Osteoblast (primary cell): Measurements from ENCODE around the gene NOL9. TPM values are rescaled to one million over a fixed set of nuclear protein-coding genes. Genes with fewer than 3 reads are reported as not detected.

ENCODE experiments used
- DNase-seq: peaks from one replicate; pipeline ENCODE4 v3.0.0; 2011; ENCODE audit warnings: low spot score, mixed read lengths; ENCODE audit not compliant: insufficient read length; ENCODE audit errors: missing footprints
- H2AFZ ChIP-seq: 2 replicates; pipeline ENCODE4 v1.6.0; 2011; ENCODE audit warnings: mild to moderate bottlenecking, low read length
- H3K27ac ChIP-seq: 2 replicates; pipeline ENCODE4 v1.5.1; 2011; ENCODE audit warnings: mild to moderate bottlenecking, low read depth, low read length, moderate library complexity
- H3K27me3 ChIP-seq: 2 replicates; pipeline ENCODE4 v1.6.0; 2012; ENCODE audit warnings: mild to moderate bottlenecking, control low read depth, inconsistent platforms, low read length, moderate library complexity; ENCODE audit not compliant: insufficient read depth
- H3K36me3 ChIP-seq: 2 replicates; pipeline ENCODE4 v1.5.1; 2011; ENCODE audit warnings: mild to moderate bottlenecking, low read length, control low read depth, moderate library complexity; ENCODE audit not compliant: insufficient read depth
- H3K4me1 ChIP-seq: 2 replicates; pipeline ENCODE4 v1.5.1; 2011; ENCODE audit warnings: mild to moderate bottlenecking, low read length, control low read depth, moderate library complexity; ENCODE audit not compliant: insufficient read depth
- H3K4me2 ChIP-seq: 2 replicates; pipeline ENCODE4 v1.6.0; 2011; ENCODE audit warnings: mild to moderate bottlenecking, low read length; ENCODE audit not compliant: insufficient read depth
- H3K4me3 ChIP-seq: fragments of 200-600 bp; sonication (generic); 3 replicates; pipeline ENCODE4 v1.5.1; 2012; ENCODE audit warnings: mild to moderate bottlenecking, low read length, inconsistent platforms; ENCODE audit not compliant: insufficient read depth
- H3K79me2 ChIP-seq: 2 replicates; pipeline ENCODE4 v1.6.0; 2012; ENCODE audit warnings: mild to moderate bottlenecking, low read length, control low read depth, inconsistent platforms; ENCODE audit not compliant: insufficient read depth
- H3K9me3 ChIP-seq: 2 replicates; pipeline ENCODE4 v1.5.1; 2011; ENCODE audit warnings: low read depth, low read length, control low read depth
- H4K20me1 ChIP-seq: 2 replicates; pipeline ENCODE4 v1.6.0; 2012; ENCODE audit warnings: mild to moderate bottlenecking, low read length, control low read depth; ENCODE audit not compliant: insufficient read depth
- total RNA-seq: library from RNA; depleted of rRNA; stranded (reverse); fragments of >200 nt; gene quantifications from 2 replicates; pipeline ENCODE4 v1.2.3, GENCODE V29; 2012
- TF ChIP-seq, protein P1 (sequence below): IDR thresholded peaks from 2 replicates; pipeline ENCODE4 v1.5.1; 2011; ENCODE audit warnings: mild to moderate bottlenecking, low read depth, low read length, moderate library complexity; ENCODE audit errors: extremely low read depth

Gene NOL9
- total RNA-seq, 1 donor: 31.1 TPM

GRCh38 chr1:6506210-6507036 is 47.9 kb downstream of the NOL9 start:
- H2AFZ ChIP-seq: no peak overlapping the region
- H3K4me2 ChIP-seq: no peak overlapping the region
- no peak overlapping the region for H3K4me3 ChIP-seq
- DNase-seq: peak; percentile 87
- H3K79me2 ChIP-seq: no peaks in the 10 kb centered on the region
- H3K27ac ChIP-seq: no peak overlapping the region
- H3K36me3 ChIP-seq: no peaks in the 10 kb centered on the region
- H3K4me1 ChIP-seq: peaks cover 13% of the 10 kb centered on the region
- TF ChIP-seq, protein P1, sequence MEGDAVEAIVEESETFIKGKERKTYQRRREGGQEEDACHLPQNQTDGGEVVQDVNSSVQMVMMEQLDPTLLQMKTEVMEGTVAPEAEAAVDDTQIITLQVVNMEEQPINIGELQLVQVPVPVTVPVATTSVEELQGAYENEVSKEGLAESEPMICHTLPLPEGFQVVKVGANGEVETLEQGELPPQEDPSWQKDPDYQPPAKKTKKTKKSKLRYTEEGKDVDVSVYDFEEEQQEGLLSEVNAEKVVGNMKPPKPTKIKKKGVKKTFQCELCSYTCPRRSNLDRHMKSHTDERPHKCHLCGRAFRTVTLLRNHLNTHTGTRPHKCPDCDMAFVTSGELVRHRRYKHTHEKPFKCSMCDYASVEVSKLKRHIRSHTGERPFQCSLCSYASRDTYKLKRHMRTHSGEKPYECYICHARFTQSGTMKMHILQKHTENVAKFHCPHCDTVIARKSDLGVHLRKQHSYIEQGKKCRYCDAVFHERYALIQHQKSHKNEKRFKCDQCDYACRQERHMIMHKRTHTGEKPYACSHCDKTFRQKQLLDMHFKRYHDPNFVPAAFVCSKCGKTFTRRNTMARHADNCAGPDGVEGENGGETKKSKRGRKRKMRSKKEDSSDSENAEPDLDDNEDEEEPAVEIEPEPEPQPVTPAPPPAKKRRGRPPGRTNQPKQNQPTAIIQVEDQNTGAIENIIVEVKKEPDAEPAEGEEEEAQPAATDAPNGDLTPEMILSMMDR: no peak
- H3K9me3 ChIP-seq: no peaks in the 10 kb centered on the region
- H4K20me1 ChIP-seq: no peaks in the 10 kb centered on the region
- no peaks in the 10 kb centered on the region for H3K27me3 ChIP-seq

GRCh38 chr1:6505367-6506209 is 48.7 kb downstream of the NOL9 start:
- Histone ChIP-seq H2AFZ (no peak overlapping the region), H3K27me3 (no peaks in the 10 kb centered on the region), H3K4me2 (no peak overlapping the region), H4K20me1 (no peaks in the 10 kb centered on the region), H3K36me3 (no peaks in the 10 kb centered on the region), H3K4me3 (no peak overlapping the region), H3K9me3 (no peaks in the 10 kb centered on the region), H3K4me1 (peaks cover 21% of the 10 kb centered on the region), H3K27ac (no peak overlapping the region), H3K79me2 (no peaks in the 10 kb centered on the region)
- DNase-seq: peak; percentile 75
- TF ChIP-seq, protein P1: no peak

GRCh38 chr1:6504887-6505286 is 49.4 kb downstream of the NOL9 start:
- Histone ChIP-seq H3K4me2 (no peak overlapping the region), H3K27me3 (no peaks in the 10 kb centered on the region), H3K79me2 (no peaks in the 10 kb centered on the region), H3K36me3 (no peaks in the 10 kb centered on the region), H2AFZ (no peak overlapping the region), H3K4me3 (no peak overlapping the region), H3K4me1 (peaks cover 22% of the 10 kb centered on the region), H4K20me1 (no peaks in the 10 kb centered on the region), H3K27ac (no peak overlapping the region), H3K9me3 (no peaks in the 10 kb centered on the region)
- TF ChIP-seq, protein P1: no peak
- peak; percentile 81 for DNase-seq
